ENCODE measurements around the gene TPM2. TPM values are rescaled to one million over a fixed set of nuclear protein-coding genes. Genes with fewer than 3 reads are reported as not detected.
A peak's percentile ranks its signal among the peaks of the same experiment; 100 is the strongest.
"Not testable (repeated sequence)": the region's sequence is repeated elsewhere in the genome, so short reads cannot be mapped to it uniquely, and the experiment has no call there.

Gene TPM2
- total and polyA plus RNA-seq, 9 of the 15 experiments (the other 6 are each of a cell fraction or from before 2014, with no cell fraction given), result 0.28 to 16.1 (median 4.5) TPM

GRCh38 chr9:35639225-35639624 lies 50.5 kb downstream of the TPM2 start:
- DNase-seq (ENCODE audit: extremely low read depth in 1 of 4, low spot score in 3 of 4); BruUV-seq (replicated peaks); FAIRE-seq; ATAC-seq; H3K36me3 ChIP-seq (ENCODE audit: control insufficient read depth, insufficient read depth, low read length); intact Hi-C loops (cut with micrococcal nuclease); H3K9me1 ChIP-seq (ENCODE audit: control insufficient read depth, insufficient read depth, low read length); H2AFZ ChIP-seq (ENCODE audit: low read depth, low read length); H4K20me1 ChIP-seq (replicated peaks; ENCODE audit: control insufficient read depth, insufficient read depth, low read length); H3K27me3 ChIP-seq (ENCODE audit: control insufficient read depth in 2 of 2, insufficient read depth in 2 of 2, low read length in 2 of 2); H3K4me1 ChIP-seq (replicated peaks in 1 of 2; ENCODE audit: control insufficient read depth in 2 of 2, insufficient read depth in 2 of 2, low read length in 2 of 2); CTCF ChIA-PET (ENCODE audit: low intra/inter-chr PET ratio); H3K4me2 ChIP-seq (ENCODE audit: insufficient read depth, low read length); H3K27ac ChIP-seq (ENCODE audit: extremely low read depth, low read depth, low read length); H3K9me3 ChIP-seq (replicated peaks; ENCODE audit: control insufficient read depth, insufficient read depth, low read depth, low read length); in situ Hi-C loops (cut with MboI); H3K79me2 ChIP-seq (ENCODE audit: control insufficient read depth, insufficient read depth, low read length); H3K4me3 ChIP-seq; H3K9ac ChIP-seq (ENCODE audit: insufficient read depth in 1 of 2, low read depth in 2 of 2, low read length in 2 of 2): not testable (repeated sequence)
- POLR2A ChIA-PET, result interaction anchor here (0.6 kb wide), 1 partner anchor 13 kb away, joined by 3 read pairs; no protein-coding TSS in a partner anchor
- TF ChIP-seq MEIS2 (IDR thresholded peaks at IDR 0.05; ENCODE audit: partially characterized antibody), result peak; percentile 32
- 50% methylated on average over 1 of the region's 1 CpG for WGBS (ENCODE audit: insufficient coverage, low coverage, missing lambda C conversion rate)

- in situ Hi-C loops (cut with MboI); DNase-seq (ENCODE audit: extremely low read depth in 1 of 4, low spot score in 3 of 4); H3K27me3 ChIP-seq (ENCODE audit: control insufficient read depth in 2 of 2, insufficient read depth in 2 of 2, low read length in 2 of 2); H4K20me1 ChIP-seq (replicated peaks; ENCODE audit: control insufficient read depth, insufficient read depth, low read length); H3K36me3 ChIP-seq (ENCODE audit: control insufficient read depth, insufficient read depth, low read length); H3K9me1 ChIP-seq (ENCODE audit: control insufficient read depth, insufficient read depth, low read length); H3K27ac ChIP-seq (ENCODE audit: extremely low read depth, low read depth, low read length); FAIRE-seq; H3K4me3 ChIP-seq; intact Hi-C loops (cut with micrococcal nuclease); H3K4me2 ChIP-seq (ENCODE audit: insufficient read depth, low read length); H3K9ac ChIP-seq (ENCODE audit: insufficient read depth in 1 of 2, low read depth in 2 of 2, low read length in 2 of 2); H2AFZ ChIP-seq (ENCODE audit: low read depth, low read length); H3K4me1 ChIP-seq (replicated peaks in 1 of 2; ENCODE audit: control insufficient read depth in 2 of 2, insufficient read depth in 2 of 2, low read length in 2 of 2); ATAC-seq; POLR2A ChIA-PET; CTCF ChIA-PET (ENCODE audit: low intra/inter-chr PET ratio); H3K79me2 ChIP-seq (ENCODE audit: control insufficient read depth, insufficient read depth, low read length); H3K9me3 ChIP-seq (replicated peaks; ENCODE audit: control insufficient read depth, insufficient read depth, low read depth, low read length); BruUV-seq (replicated peaks): not testable (repeated sequence)
- 60% methylated on average over 1 of the region's 8 CpGs for WGBS (ENCODE audit: insufficient coverage, low coverage, missing lambda C conversion rate)
These were observed 51.0 kb downstream of the TPM2 start for GRCh38 chr9:35638751-35639150.

- DNase-seq (ENCODE audit: extremely low read depth in 1 of 4, low spot score in 3 of 4); H3K9me1 ChIP-seq (ENCODE audit: control insufficient read depth, insufficient read depth, low read length); H3K9ac ChIP-seq (ENCODE audit: insufficient read depth in 1 of 2, low read depth in 2 of 2, low read length in 2 of 2); H3K9me3 ChIP-seq (replicated peaks; ENCODE audit: control insufficient read depth, insufficient read depth, low read depth, low read length); CTCF ChIA-PET (ENCODE audit: low intra/inter-chr PET ratio); H3K4me3 ChIP-seq; H3K36me3 ChIP-seq (ENCODE audit: control insufficient read depth, insufficient read depth, low read length); FAIRE-seq; H3K4me1 ChIP-seq (replicated peaks in 1 of 2; ENCODE audit: control insufficient read depth in 2 of 2, insufficient read depth in 2 of 2, low read length in 2 of 2); BruUV-seq (replicated peaks); H3K79me2 ChIP-seq (ENCODE audit: control insufficient read depth, insufficient read depth, low read length); H2AFZ ChIP-seq (ENCODE audit: low read depth, low read length); H4K20me1 ChIP-seq (replicated peaks; ENCODE audit: control insufficient read depth, insufficient read depth, low read length); H3K4me2 ChIP-seq (ENCODE audit: insufficient read depth, low read length); ATAC-seq; intact Hi-C loops (cut with micrococcal nuclease); in situ Hi-C loops (cut with MboI); H3K27ac ChIP-seq (ENCODE audit: extremely low read depth, low read depth, low read length); H3K27me3 ChIP-seq (ENCODE audit: control insufficient read depth in 2 of 2, insufficient read depth in 2 of 2, low read length in 2 of 2); POLR2A ChIA-PET: not testable (repeated sequence)
- WGBS (ENCODE audit: insufficient coverage, low coverage, missing lambda C conversion rate), result 24% methylated on average over 2 of the region's 9 CpGs
These were observed 52.2 kb downstream of the TPM2 start for GRCh38 chr9:35637427-35637955.
